ENCODE data around the gene RAB5A.
"Not testable (repeated sequence)": the region's sequence is repeated elsewhere in the genome, so short reads cannot be mapped to it uniquely, and the experiment has no call there.

RAB5A gene

DNA sequence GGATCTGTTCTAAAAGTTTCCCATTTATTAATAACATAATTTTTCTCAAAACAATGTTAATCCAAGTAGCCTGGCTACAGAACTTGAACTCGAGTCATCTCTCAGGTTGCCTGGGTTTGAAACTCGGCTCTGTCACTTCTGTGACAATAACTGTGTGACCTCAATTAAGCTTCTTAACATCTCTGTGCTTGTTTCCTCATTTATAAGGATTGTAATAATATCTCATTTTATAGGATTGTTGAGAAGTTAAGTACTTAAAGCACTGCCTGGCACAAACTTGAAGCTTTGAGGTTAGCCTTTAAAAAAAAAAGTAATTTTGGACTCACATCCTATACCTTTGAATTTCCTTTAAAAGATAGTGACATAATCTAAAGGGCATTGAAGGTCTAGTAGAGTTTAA, 3.4 kb downstream of the RAB5A start:
- DNase-seq: no peak

DNA sequence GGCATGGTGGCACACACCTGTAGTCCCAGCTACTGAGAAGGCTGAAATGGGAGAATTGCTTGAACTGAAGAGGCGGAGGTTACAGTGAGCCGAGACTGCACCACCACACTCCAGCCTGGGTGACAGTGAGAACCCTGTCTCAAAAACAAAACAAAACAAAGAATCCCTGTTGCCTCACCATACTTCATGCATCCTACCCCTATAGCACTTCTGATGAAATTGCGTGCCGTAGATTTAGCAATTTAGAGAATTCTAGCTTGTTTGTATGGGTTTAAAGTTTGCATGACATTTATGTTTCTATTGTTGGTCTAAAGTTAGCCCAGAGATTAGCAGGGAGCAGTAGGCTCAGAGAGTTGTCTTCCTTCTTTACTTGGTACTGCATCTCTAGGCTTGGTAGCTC, 7.8 kb downstream of the RAB5A start:
- no peak for DNase-seq

DNA sequence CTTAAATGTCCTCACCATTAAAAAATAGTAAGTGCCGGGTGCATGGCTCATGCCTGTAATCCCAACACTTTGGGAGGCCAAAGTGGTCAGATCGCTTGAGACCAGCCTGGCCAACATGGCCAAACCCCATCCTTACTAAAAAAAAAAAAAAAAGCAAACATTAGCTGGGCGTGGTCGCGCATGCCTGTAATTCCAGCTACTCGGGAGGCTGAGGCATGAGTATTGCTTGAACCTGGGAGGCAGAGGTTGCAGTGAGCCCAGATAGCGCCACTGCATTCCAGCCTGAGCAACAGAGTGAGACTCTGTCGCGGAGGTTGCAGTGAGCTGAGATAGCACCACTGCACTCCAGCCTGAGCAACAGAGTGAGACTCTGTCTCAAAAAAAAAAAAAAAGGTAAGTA, 10.5 kb downstream of the RAB5A start:
- not testable (repeated sequence) for DNase-seq

DNA sequence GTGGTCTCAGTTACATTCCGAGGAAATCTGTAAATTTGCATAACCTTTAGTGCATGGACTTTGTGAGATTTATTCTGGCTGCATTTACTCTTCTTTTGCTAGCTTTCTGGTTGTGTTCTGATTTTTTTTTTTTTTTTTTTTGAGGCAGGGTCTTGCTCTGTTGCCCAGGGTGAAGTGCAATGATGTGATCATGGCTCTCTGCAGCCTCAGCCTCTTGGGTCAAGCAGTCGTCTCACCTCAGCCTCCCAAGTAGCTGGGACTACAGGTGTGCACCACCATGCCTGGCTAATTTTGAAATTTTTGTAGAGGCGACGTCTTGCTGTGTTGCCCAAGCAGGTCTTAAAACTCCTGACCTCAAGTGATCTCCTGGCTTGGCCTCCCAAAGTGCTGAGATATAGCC, 12.6 kb downstream of the RAB5A start:
- no peak for DNase-seq

DNA sequence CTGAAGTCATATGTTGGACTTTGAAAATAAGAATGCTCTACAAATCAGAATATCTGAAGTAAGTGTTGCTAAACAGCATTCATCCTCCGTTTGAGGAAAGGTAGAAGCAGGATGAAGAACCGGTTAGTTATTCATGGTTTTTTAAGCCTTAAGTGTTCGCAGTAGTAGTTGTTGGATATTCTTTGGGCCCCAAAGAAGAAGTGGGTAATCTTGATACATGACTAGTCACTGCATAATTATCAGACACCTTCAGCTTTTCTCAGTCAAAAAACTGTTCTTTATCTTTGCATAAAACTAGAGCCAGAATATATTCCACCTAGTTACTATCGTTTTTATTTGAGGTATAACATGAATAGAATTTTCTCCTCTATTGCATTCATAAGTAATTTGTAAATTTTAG, 13.8 kb downstream of the RAB5A start:
- DNase-seq: no peak

DNA sequence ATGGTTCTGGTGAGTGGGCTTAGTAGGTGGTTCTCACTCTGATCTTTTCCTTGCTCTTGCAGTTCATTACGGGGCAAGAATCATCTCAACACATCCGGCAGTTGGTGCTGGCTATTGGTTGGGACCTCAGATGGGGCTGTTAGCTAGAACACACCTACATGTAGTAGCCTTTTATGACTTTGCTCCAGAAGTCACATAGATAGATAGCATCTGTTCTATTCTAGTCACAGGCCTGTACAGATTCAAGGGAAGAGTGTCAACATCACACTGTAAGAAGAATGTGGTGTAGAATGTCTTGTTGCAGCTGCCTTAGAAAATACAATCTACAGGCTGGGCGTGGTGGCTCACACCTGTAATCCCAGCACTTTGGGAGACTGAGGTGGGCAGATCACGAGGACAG, 15.1 kb downstream of the RAB5A start:
- DNase-seq: no peak

DNA sequence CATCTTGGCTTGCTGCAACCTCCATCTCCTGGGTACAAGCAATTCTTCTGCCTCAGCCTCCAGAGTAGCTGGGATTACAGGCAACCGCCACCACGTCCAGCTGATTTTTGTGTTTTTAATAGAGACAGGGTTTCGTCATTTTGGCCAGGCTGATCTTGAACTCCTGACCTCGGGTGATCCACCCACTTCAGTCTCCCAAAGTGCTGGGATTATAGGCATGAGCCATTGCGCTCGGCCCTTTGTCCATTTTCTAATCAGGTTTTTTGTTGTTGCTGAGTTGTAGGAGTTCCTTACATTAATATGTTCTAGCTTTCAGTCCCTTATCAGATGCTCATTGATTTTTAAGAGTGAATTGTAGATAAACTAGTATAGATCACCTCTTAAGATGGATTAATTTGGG, 20.3 kb downstream of the RAB5A start:
- DNase-seq: no peak

DNA sequence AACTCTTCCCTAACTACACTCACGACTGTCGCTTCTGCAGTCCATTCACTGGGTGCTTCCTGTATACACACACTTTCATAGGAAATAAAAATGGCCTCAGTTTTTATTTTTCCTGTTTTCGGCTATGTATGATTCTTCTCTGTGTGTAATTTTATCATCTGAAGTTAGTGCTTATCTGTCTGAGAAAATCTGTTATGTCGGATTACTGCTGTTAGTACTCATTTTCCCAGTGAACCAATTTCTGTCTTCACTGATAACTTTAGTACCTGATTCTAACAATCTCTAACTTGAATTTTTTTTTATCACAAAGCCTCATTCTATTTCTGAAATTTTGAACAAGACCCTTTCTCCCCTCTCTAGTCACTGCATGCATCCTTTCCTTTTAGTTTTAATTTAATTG, 20.9 kb downstream of the RAB5A start:
- DNase-seq: no peak

DNA sequence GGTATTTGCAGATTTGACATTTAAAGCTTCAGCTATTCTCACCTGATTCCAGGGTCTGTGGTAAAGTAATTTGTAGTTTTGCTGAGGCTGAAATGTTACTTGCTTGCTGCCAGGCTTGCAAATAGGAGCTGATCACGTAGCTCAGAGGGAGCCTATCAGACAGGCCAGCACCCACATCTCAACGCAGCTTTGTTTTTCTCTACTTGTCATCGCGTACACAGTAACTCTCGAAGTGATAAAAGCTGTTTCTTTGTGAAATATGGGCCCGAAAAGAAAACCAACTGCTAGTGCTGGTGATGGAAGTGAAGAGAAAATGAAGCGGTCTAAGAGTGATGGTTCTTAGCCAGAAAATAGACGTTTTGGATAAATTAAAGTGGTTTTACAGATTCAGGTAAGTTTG, 23.4 kb downstream of the RAB5A start:
- no peak for DNase-seq

DNA sequence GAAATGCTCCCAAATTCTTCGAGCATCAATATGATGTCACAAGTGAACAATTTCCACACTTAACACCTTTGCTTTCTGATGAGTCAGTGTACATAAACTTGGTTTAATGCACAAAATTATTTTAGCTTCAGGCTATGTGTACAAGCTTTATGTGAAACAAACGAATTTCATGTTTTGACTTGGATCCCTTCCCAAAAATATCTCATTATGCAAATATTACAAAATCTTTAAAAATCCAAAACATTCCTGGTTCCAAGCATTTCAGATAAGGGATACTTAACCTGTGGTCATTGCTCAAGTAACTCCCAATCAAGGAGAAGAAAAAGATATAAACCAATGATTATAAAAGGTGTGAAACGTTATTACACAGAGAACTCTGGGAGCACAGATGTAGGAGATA, 25.2 kb downstream of the RAB5A start:
- no peak for DNase-seq

DNA sequence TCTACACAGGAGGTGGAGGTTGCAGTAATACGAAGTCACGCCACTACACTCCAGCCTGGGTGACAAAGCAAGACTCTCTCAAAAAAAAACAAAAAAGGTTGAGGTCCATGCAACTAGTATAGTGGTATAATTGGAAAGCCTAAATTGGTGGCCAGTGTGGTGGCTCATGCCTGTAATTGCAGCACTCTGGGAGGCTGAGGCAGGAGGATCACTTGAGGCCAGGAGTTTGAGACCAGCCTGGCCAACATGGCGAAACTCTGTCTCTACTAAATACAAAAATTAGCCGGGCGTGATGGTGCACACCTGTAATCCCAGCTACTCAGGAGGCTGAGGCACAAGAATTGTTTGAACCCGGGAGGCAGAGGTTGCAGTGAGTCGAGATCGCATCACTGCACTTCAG, 42.0 kb downstream of the RAB5A start:
- DNase-seq: not testable (repeated sequence)

DNA sequence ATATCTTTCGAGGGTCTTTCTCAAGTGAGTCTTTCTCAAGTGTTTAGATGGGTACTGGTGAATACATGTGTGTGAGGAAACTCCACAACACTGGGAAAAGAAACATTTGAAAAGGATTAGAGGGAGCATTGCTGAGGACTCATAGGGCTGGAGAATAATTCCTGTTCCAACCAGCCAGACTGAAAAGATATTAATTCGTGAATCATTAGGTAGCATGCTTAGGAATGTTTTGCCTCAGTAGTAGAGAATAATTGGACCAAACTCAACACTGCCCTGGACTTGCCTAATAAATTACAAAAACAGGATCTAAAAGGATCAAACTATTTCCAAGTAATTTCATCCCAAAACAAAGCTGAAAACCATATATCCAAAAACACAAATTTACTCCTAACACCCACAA, 47.9 kb downstream of the RAB5A start:
- DNase-seq: no peak

DNA sequence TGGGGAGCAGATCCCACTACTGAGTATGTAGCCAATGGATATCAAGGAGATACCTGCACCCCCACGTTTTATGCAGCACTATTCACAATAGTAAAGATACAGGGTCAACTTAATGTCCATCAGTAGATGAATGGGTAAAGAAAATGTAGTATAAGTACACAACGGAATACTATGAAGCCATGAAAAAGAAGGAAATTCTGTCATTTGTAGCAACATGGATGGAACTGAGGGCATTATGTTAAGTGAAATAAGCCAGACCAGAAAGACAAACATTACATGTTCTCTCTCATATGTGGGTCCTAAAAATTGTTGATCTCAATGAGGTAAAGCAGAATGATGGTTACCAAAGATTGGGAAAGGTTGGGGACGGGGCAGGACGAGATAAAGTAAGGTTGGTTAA, 50.6 kb downstream of the RAB5A start:
- DNase-seq: no peak

DNA sequence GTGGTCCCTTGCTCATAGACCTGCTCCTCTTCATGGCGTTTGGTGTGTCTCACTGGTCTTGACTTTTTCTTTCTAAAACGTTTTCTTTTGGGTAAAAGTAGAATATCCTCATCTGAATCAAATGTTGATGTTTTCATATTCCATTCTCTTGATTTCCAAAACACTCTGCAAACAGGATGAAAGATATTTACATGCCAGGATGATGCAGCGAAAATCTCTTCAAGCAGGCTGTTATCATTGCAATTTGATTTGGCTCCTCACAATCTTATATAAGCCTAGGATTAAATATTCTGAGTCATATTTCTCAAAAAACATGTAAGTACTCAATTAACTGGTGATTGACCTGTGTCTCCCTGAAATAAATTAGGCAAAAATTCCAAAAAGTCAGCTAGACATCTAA, 55.0 kb downstream of the RAB5A start:
- DNase-seq: no peak

DNA sequence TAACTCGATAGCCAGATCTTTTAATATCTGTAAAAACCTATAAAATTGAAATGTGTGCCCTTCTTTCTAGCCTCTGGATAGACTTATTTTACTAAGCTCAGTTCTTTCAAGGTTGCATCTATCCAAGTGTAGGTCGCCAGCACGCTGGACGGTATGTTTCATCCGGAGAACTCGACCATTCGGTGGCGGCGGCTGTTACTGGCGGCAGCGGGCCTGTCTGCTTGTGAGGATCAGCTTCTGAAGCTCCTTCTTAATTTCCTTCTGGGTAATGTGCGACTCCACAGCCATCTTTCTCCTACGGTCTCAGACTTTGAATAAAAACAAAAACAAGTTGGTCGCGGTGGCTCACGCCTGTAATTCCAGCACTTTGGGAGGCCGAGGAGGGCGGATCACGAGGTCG, 61.1 kb downstream of the RAB5A start:
- DNase-seq: no peak

DNA sequence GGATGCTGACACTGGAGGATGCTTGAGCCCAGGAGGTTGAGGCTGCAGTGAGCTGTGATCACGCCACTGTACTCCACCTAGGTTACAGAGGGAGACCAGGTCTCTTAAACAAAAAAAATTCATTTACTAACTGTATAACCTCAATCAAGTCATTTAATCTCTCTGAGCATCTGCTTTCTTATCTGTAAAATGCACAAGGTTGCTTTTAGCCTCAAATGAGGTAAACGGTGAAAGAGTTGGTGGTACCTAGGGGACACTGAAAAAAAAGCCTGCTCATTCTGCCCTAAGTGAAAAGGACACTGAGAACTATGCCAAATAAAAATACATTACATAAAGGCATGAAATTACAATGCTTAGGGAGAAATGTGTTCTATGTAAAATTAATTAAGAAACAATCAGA, 61.7 kb downstream of the RAB5A start:
- no peak for DNase-seq

DNA sequence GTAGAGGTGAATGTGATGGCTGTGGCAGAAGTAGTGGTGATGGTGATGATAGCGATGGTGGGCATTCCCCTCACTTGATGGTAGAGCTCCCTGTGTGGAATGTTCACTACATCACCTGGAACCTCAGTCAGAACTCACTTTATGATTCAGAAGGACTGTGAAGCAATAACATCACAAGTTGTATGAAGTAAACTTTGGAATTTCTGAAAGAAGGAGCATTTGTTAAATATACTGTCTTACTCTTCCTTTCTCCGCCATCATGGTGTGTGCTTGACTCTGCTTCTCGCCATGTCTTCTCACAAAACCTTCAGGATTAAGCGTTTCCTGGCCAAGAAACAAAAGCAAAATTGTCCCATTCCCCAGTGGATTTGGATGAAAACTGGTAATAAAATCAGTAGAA, 65.3 kb downstream of the RAB5A start, which contains the start of gene PP2D1:
PP2D1 (minus strand) TSS at position 101 of the 400 bp plus-strand sequence. CDS start 192 bp downstream, outside the sequence.
- no peak for DNase-seq

DNA sequence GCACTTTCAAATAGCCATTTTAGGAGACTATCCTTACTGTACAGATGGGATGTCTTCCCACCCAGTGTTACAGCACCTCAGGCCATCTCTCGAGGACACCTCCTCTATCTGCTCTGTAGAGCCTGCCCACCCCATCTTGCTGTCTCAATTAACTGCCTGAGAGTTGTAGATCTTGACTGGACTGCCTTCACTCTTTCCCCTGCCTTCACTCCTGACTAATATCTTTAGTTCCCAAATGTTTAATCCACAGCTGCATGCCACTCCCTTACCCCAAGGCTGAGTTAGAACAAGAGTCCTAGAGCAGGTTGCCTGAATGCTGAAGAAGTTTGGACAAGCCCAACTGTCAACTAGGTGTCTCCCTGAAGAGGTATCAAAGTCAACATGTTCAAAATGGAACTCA, 66.5 kb downstream of the RAB5A start:
- DNase-seq: no peak

DNA sequence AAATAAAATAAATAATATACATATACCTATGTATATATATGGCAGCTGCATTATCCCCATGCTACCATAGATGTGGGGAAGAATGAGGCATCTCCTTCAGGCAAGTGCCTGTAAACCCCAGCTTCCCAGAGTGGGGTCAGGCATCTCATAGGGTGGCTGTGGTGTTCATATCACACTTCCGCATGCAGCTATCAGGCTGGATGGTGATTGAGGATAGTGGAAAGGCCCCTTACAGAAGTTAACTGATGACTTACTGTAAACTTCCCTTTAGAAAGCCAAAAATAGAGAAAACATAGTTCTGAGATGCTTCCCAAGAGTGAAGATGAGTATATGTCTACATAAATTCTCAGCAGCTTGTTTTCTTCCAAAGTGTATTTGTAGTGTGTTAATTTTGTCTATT, 68.6 kb downstream of the RAB5A start:
- no peak for DNase-seq

DNA sequence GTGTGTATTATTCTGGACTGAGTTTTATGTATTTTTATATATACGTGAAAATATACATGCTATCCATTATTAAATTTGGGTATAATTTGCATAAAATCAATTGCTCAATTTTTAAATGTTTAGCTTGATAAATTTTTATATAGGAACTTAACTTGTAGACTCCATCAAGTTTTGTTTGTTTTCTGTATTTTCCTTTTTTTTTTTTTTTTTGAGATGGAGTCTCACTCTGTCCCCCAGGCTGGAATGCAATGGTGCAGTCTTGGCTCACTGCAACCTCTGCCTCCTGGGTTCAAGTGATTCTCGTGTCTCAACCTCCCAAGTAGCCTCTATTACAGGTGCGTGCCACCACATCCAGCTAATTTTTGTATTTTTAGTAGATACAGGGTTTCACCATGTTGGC, 69.2 kb downstream of the RAB5A start:
- DNase-seq: not testable (repeated sequence)

DNA sequence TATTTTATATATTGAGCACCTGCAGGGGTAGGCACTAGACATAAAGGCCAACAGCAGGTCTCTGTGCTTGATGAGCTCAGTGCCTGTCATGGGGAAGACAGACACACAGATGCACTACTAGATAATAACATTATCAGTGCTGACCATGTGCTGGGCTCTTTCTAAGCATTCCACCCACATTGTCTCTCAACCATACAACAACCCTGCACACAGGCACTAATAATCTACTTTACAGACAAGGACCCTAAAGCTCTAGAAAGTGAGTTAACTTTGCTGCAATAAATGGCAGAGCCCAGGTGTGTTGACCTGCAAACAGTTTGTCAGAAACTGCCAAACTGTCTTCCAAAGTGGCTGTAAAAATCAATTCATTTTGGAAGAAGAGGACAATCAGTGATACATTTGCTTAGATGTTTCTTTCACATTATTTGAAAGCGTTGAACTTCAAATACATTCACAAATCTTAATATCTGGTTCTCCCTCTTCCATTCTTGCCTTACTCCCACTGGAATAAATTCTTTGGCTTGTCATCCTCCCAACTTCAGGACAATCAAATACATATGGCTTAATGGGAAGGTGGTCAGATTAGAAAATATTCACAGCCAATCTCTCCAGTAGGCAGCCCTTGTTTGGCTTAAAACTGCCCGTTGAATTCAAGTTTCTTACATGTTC, 76.2 kb downstream of the RAB5A start:
- DNase-seq: no peak

DNA sequence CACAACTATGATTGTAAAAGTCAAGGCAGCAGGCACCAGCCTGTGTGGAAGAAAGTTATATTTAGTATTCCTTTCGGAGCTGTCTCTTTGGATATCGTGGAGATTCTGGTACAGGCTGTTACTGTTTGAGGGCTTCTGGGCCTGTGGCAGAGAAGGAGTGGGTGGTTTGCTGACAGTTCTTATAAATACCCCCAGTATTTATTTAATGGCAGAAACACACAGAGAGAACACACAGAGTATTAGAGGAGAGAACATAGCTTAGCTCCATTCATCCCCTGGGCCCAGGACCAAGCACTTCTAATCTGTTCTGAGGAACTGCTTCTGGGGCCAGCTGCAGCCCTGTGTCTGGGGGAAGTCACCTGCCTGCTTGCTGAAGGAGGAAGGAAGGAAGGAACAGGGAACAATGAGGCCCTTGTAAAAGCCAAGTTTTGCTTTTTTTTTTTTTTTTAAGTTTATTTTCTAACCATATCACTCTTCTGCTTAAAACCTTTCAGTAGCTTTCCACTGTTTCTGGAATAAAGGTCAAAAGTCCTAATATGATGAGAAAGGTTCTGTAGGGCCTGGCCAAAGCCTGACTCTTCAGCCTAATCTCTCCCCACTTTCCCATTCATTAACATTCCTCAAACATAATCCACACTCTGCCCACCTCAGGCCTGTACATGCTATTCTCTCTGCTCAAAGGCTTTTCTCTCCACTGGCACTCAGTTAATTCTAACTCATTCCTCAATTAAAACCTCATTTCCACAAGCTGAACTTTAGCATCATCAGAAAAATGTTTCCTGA, 76.9 kb downstream of the RAB5A start:
- DNase-seq: no peak

DNA sequence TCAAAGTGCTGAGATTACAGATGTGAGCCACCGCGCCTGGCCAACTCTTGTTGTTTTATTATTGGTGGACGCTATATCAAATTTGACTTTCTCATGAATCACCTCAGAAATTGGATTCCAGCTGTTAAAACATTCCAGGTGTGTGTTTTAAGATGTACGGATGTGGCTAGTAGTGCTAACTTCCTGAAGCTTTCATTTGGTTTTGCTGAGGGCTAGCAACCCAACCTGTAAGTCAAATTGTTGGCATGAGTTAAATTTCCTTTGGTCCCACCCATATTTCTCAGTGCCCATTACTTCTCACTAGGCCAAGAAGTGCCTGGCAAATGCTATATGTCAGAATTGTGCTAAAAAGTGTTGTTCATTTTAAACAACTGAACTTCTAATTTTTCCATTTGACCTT, 80.2 kb downstream of the RAB5A start:
- DNase-seq: no peak

DNA sequence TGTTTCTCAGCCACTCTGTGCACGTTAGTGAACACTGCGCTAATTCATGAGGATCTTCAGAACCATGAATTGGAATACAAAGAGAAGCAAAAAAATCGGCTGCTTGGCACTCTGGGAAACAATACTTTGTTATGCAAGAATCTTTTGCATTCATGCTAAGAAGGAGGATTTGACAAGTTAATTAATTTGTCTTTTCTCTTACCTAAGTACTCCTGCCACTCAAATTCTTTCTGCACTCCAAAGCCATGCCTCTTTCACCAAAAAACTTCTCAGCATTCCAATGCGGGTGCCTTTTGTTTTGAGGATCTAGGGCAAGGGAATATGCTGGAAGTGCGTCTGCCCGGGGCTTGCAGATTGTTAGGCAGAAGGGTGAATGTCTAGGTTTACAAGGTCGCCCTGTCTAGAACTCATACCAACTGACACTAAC, 82.0 kb downstream of the RAB5A start:
- no peak for DNase-seq

DNA sequence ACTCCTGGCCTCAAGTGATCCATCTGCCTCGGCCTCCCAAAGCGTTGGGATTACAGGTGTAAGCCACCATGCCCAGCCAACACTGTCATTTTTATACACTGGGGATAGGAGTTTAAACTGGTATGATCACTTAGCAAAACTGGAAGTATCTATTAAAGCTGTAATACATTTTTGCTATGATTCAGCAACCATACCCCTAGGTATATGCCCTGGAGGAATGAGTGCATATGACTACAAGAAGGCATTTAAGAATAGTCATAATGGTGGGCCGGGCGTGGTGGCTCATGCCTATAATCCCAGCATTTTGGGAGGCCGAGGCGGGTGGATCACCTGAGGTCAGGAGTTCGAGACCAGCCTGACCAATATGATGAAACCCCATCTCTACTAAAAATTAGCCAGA, 85.0 kb downstream of the RAB5A start:
- not testable (repeated sequence) for DNase-seq
